NB4 (cell line): ENCODE data around the gene GRID1.

Source experiments
- DNase-seq: peaks from one replicate; pipeline ENCODE4 v3.0.0; 2010; ENCODE audit warnings: low read depth
- H3K4me3 ChIP-seq: one replicate; pipeline ENCODE4 v1.5.1; 2011; ENCODE audit warnings: mild to moderate bottlenecking, low read depth, low read length, moderate library complexity
- MYC ChIP-seq: IDR thresholded peaks from 2 replicates; pipeline ENCODE4 v1.6.1; 2011; ENCODE audit warnings: low read depth, low read length
- POLR2A ChIP-seq: IDR thresholded peaks from 2 replicates; pipeline ENCODE4 v1.6.1; 2011; ENCODE audit warnings: mild to moderate bottlenecking; ENCODE audit not compliant: insufficient read length; ENCODE audit errors: extremely low read depth
- TF ChIP-seq, protein P1 (sequence below): IDR thresholded peaks from 2 replicates; pipeline ENCODE4 v1.6.1; 2011; ENCODE audit warnings: low read depth, low read length
- TF ChIP-seq, protein P2 (sequence below): IDR thresholded peaks from one replicate; pipeline ENCODE4 v1.5.1; 2012; ENCODE audit warnings: low read depth, low read length

Gene GRID1

DNA sequence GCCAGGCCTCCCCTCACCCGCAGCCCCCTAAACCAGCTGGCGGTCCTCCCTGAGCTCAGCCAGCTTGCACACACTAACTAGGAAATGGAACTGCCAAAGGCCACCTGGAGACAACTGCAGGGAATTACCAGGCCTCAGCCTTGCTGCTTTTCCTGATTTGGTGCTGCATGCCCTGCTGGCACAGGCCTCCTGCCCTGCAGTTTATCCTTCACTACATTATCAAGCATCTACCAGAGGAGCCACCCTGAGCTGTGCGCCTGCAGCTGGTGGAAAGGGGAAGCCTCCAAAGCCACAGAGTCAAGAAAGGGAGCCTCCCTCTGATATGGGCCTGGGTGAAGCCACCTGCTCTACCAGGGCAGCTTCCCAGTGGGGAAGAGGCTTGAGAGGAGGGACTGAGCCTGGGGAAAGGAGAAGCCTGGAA is 139.8 kb downstream of the GRID1 start:
- peak; percentile 91 for DNase-seq
- no peak overlapping the region for H3K4me3 ChIP-seq
- TF ChIP-seq MYC = no peak
- TF ChIP-seq, protein P1, sequence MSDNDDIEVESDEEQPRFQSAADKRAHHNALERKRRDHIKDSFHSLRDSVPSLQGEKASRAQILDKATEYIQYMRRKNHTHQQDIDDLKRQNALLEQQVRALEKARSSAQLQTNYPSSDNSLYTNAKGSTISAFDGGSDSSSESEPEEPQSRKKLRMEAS = 0 out of 2 replicates have a peak, but pooled peaks have one; percentile 18

DNA sequence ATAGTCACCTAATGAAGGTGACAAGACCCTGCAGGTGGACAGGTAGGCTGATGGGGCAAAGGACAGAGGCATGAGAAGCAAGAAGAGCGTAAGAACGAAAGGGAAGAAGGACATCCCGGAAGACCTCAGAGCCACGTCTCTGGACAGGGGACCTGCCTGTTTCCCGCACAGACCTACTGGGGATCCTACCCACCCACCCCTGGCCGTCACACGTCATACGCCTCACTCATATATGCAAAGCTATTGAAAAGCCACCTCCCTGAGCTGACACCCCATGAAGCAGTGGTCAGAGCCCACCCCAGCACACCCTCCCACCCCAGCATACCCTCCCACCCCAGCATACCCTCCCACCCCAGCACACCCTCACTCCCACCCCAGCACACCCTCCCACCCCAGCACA is 140.6 kb downstream of the GRID1 start:
- no peak overlapping the region for H3K4me3 ChIP-seq
- DNase-seq = no peak
- TF ChIP-seq, protein P1 = no peak
- TF ChIP-seq, protein P2, sequence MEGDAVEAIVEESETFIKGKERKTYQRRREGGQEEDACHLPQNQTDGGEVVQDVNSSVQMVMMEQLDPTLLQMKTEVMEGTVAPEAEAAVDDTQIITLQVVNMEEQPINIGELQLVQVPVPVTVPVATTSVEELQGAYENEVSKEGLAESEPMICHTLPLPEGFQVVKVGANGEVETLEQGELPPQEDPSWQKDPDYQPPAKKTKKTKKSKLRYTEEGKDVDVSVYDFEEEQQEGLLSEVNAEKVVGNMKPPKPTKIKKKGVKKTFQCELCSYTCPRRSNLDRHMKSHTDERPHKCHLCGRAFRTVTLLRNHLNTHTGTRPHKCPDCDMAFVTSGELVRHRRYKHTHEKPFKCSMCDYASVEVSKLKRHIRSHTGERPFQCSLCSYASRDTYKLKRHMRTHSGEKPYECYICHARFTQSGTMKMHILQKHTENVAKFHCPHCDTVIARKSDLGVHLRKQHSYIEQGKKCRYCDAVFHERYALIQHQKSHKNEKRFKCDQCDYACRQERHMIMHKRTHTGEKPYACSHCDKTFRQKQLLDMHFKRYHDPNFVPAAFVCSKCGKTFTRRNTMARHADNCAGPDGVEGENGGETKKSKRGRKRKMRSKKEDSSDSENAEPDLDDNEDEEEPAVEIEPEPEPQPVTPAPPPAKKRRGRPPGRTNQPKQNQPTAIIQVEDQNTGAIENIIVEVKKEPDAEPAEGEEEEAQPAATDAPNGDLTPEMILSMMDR = no peak
- TF ChIP-seq MYC (no peak), POLR2A (no peak)

GRCh38 chr10:86225103-86225782 is 141.4 kb downstream of the GRID1 start:
- no peak overlapping the region for H3K4me3 ChIP-seq
- DNase-seq = peak; percentile 84
- TF ChIP-seq, protein P2 = no peak
- TF ChIP-seq POLR2A (no peak), MYC (no peak)
- TF ChIP-seq, protein P1 = no peak

GRCh38 chr10:86224354-86225102 is 142.1 kb downstream of the GRID1 start:
- TF ChIP-seq MYC (no peak), POLR2A (no peak)
- TF ChIP-seq, protein P1 = no peak
- TF ChIP-seq, protein P2 = no peak
- DNase-seq = peak; percentile 26
- H3K4me3 ChIP-seq = no peak overlapping the region

DNA sequence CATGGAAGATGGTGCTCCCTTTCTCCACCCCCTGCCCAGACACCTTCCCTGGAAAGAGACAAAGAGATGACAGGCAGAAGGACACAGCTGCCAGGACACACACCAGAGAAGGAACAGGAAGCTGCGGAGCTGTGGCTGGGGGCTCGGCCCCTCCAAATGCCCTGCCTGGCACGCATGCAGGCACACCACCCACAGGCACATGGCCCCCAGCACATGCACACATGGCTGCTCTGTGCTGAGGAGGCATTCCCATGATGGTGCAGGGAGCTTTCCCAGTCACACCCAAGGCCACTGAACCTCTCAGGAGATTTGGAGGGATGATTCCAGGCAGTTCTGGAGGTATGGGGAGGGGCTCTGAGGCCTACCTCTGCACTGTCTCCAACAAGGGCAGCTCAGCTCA is 143.3 kb downstream of the GRID1 start:
- DNase-seq = no peak
- TF ChIP-seq, protein P2 = no peak
- no peak for TF ChIP-seq POLR2A
- no peak for TF ChIP-seq MYC
- TF ChIP-seq, protein P1 = no peak
- no peak overlapping the region for H3K4me3 ChIP-seq

DNA sequence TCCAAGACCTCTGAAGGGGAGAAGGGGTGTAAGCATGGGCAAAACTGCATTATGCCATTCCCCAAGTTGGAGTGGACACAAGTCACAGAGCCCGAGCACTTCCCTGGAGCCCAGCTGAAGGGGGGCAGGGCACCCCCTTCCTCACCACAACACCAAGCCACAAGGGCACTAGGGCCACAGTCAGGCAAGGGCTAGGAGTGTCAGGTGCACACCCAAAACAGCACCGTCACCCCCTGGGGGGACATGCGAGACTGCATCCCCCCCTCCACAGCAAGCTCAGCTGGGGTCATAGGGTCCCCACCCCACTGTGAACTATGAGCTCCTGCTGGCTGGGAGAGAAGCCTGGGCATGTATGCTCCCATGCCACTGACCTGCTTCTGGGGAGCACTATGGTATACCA is 143.9 kb downstream of the GRID1 start:
- TF ChIP-seq, protein P1 = no peak
- TF ChIP-seq MYC = no peak
- TF ChIP-seq POLR2A = no peak
- TF ChIP-seq, protein P2 = no peak
- no peak for DNase-seq
- no peak overlapping the region for H3K4me3 ChIP-seq
